ENCODE data around the gene SLC22A4.
A peak's percentile ranks its signal among the peaks of the same experiment; 100 is the strongest.

SLC22A4 gene

GRCh38 chr5:132344775-132345514 is 50.8 kb downstream of the SLC22A4 start:
- DNase-seq: no peak

GRCh38 chr5:132353486-132353995 is 59.3 kb downstream of the SLC22A4 start:
- DNase-seq: no peak

GRCh38 chr5:132354381-132355139 is 60.4 kb downstream of the SLC22A4 start:
- DNase-seq: peak; percentile 68

- no peak for DNase-seq
Measured at GRCh38 chr5:132355140-132355765, 61.1 kb downstream of the SLC22A4 start.

- DNase-seq: no peak
Measured at GRCh38 chr5:132358775-132359174, 64.6 kb downstream of the SLC22A4 start.

- DNase-seq: no peak
Measured at GRCh38 chr5:132362086-132362485, 67.9 kb downstream of the SLC22A4 start.

GRCh38 chr5:132363431-132364112 is 69.4 kb downstream of the SLC22A4 start:
- DNase-seq: no peak

GRCh38 chr5:132364319-132364718 is 70.1 kb downstream of the SLC22A4 start:
- DNase-seq: no peak

GRCh38 chr5:132365213-132365612 is 71.0 kb downstream of the SLC22A4 start:
- no peak for DNase-seq

- DNase-seq: no peak
Measured at GRCh38 chr5:132368186-132368585, 74.0 kb downstream of the SLC22A4 start.

- no peak for DNase-seq
Measured at GRCh38 chr5:132369007-132369473, 74.8 kb downstream of the SLC22A4 start.

GRCh38 chr5:132369474-132370180 is 75.4 kb downstream of the SLC22A4 start, which contains the start of gene SLC22A5:
SLC22A5 (plus strand) TSS chr5:132369710; CDS start chr5:132369973, 263 bp downstream.
- DNase-seq: no peak

GRCh38 chr5:132370181-132370970 is 76.2 kb downstream of the SLC22A4 start:
- DNase-seq: no peak

- DNase-seq: no peak
Measured at GRCh38 chr5:132370971-132371602, 76.9 kb downstream of the SLC22A4 start.

- DNase-seq: no peak
Measured at GRCh38 chr5:132371603-132371994, 77.4 kb downstream of the SLC22A4 start.

GRCh38 chr5:132372127-132372526 is 77.9 kb downstream of the SLC22A4 start:
- peak; percentile 19 for DNase-seq

- DNase-seq: no peak
Measured at GRCh38 chr5:132372542-132372941, 78.3 kb downstream of the SLC22A4 start.

GRCh38 chr5:132375957-132376356 is 81.8 kb downstream of the SLC22A4 start:
- no peak for DNase-seq

- DNase-seq: no peak
Measured at GRCh38 chr5:132376694-132377641, 82.8 kb downstream of the SLC22A4 start.

GRCh38 chr5:132377738-132378137 is 83.5 kb downstream of the SLC22A4 start:
- no peak for DNase-seq

All from GF-D8 (cell line).